H9 (cell line): ENCODE results near the gene SYNE2. TPM values are rescaled to one million over a fixed set of nuclear protein-coding genes. Genes with fewer than 3 reads are reported as not detected.

ENCODE experiments used
- DNase-seq: peaks from one replicate; pipeline ENCODE4 v3.0.0-alpha.2; 2017
- H2AFZ ChIP-seq: one replicate; pipeline ENCODE4 v1.6.1; 2013; ENCODE audit warnings: mild to moderate bottlenecking, low read length, control low read depth, moderate library complexity
- H2AK5ac ChIP-seq: 2 replicates; pipeline ENCODE4 v1.6.1; 2013; ENCODE audit warnings: low read length, control low read depth, mixed read lengths; ENCODE audit not compliant: insufficient read length
- H2BK120ac ChIP-seq: one replicate; pipeline ENCODE4 v1.6.1; 2013; ENCODE audit warnings: low read depth, mild to moderate bottlenecking, low read length, control low read depth, inconsistent platforms; ENCODE audit not compliant: poor library complexity, severe bottlenecking
- H2BK12ac ChIP-seq: 2 replicates; pipeline ENCODE4 v1.6.1; 2013; ENCODE audit warnings: low read length, control low read depth, mixed read lengths, low read depth; ENCODE audit not compliant: insufficient read length
- H2BK15ac ChIP-seq: 2 replicates; pipeline ENCODE4 v1.6.1; 2013; ENCODE audit warnings: low read depth, low read length, control low read depth
- H2BK20ac ChIP-seq: one replicate; pipeline ENCODE4 v1.6.1; 2013; ENCODE audit warnings: low read depth, mild to moderate bottlenecking, low read length, control low read depth, inconsistent platforms; ENCODE audit not compliant: poor library complexity, severe bottlenecking
- H2BK5ac ChIP-seq: 2 replicates; pipeline ENCODE4 v1.6.1; 2013; ENCODE audit warnings: low read length, control low read depth, mixed read lengths; ENCODE audit not compliant: insufficient read length
- H3K14ac ChIP-seq: 2 replicates; pipeline ENCODE4 v1.6.1; 2013; ENCODE audit warnings: low read length, control low read depth; ENCODE audit not compliant: insufficient read depth
- H3K18ac ChIP-seq: 2 replicates; pipeline ENCODE4 v1.6.1; 2013; ENCODE audit warnings: low read depth, mild to moderate bottlenecking, mixed read lengths, low read length, control low read depth; ENCODE audit not compliant: insufficient read length
- H3K23ac ChIP-seq: 2 replicates; pipeline ENCODE4 v1.6.1; 2013; ENCODE audit warnings: low read length, control low read depth, mixed read lengths, low read depth; ENCODE audit not compliant: insufficient read length
- H3K23me2 ChIP-seq: 2 replicates; pipeline ENCODE4 v1.6.1; 2013; ENCODE audit warnings: low read depth, mild to moderate bottlenecking, mixed read lengths, low read length, control low read depth; ENCODE audit not compliant: insufficient read length, poor library complexity, severe bottlenecking
- H3K27ac ChIP-seq: 2 replicates; pipeline ENCODE4 v1.5.1; 2013; ENCODE audit warnings: low read length, control low read depth, mixed read lengths, low read depth; ENCODE audit not compliant: insufficient read length
- H3K27me3 ChIP-seq: 2 replicates; pipeline ENCODE4 v1.6.1; 2013; ENCODE audit warnings: low read length, control low read depth, inconsistent platforms; ENCODE audit not compliant: insufficient read depth
- H3K4ac ChIP-seq: 2 replicates; pipeline ENCODE4 v1.6.1; 2013; ENCODE audit warnings: low read depth, mild to moderate bottlenecking, control low read depth, inconsistent platforms, low read length, moderate library complexity
- H3K4me1 ChIP-seq: 2 replicates; pipeline ENCODE4 v1.6.1; 2013; ENCODE audit warnings: low read length, control low read depth, inconsistent platforms; ENCODE audit not compliant: insufficient read depth
- H3K4me2 ChIP-seq: 2 replicates; pipeline ENCODE4 v1.6.1; 2013; ENCODE audit warnings: low read length, control low read depth, mixed read lengths; ENCODE audit not compliant: insufficient read length, insufficient read depth
- H3K56ac ChIP-seq: 2 replicates; pipeline ENCODE4 v1.6.1; 2013; ENCODE audit warnings: low read depth, mild to moderate bottlenecking, mixed read lengths, low read length, control low read depth; ENCODE audit not compliant: insufficient read length
- H3K79me1 ChIP-seq: 2 replicates; pipeline ENCODE4 v1.6.1; 2013; ENCODE audit warnings: low read depth, mild to moderate bottlenecking, moderate library complexity, low read length, control low read depth, inconsistent platforms; ENCODE audit not compliant: insufficient read depth, poor library complexity, severe bottlenecking
- H3K79me2 ChIP-seq: 2 replicates; pipeline ENCODE4 v1.6.1; 2013; ENCODE audit warnings: low read length, control low read depth, inconsistent platforms; ENCODE audit not compliant: insufficient read depth
- H3K9ac ChIP-seq: 2 replicates; pipeline ENCODE4 v1.6.1; 2013; ENCODE audit warnings: low read length, control low read depth, mixed read lengths; ENCODE audit not compliant: insufficient read length; ENCODE audit errors: extremely low read depth
- H3K9me3 ChIP-seq: one replicate; pipeline ENCODE4 v1.6.1; 2013; ENCODE audit warnings: low read depth, low read length, inconsistent platforms; ENCODE audit not compliant: control insufficient read depth
- H3T11ph ChIP-seq: one replicate; pipeline ENCODE4 v1.6.1; 2013; ENCODE audit warnings: mild to moderate bottlenecking, low read length, control low read depth, inconsistent platforms
- H4K20me1 ChIP-seq: one replicate; pipeline ENCODE4 v1.6.1; 2013; ENCODE audit not compliant: control insufficient read depth, insufficient read length, insufficient read depth
- H4K5ac ChIP-seq: 2 replicates; pipeline ENCODE4 v1.6.1; 2013; ENCODE audit warnings: low read depth, mild to moderate bottlenecking, mixed read lengths, low read length, control low read depth; ENCODE audit not compliant: insufficient read length
- H4K8ac ChIP-seq: replicated peaks from 2 replicates; pipeline ENCODE4 v1.6.1; 2013; ENCODE audit warnings: low read length, control low read depth, mixed read lengths, low read depth; ENCODE audit not compliant: insufficient read length
- H4K91ac ChIP-seq: 2 replicates; pipeline ENCODE4 v1.6.1; 2013; ENCODE audit warnings: low read depth, mild to moderate bottlenecking, moderate library complexity, mixed read lengths, low read length, control low read depth; ENCODE audit not compliant: insufficient read length
- H3K27ac Mint-ChIP-seq, 3 experiments: 2 replicates in 2 of 3; 3 replicates in 1 of 3; pipeline ENCODE4 v1.8.0; 2020 to 2021; ENCODE audit warnings: mixed read lengths in 3 of 3, mild to moderate bottlenecking in 1 of 3, moderate library complexity in 1 of 3
- H3K27me3 Mint-ChIP-seq: 2 replicates; pipeline ENCODE4 v1.8.0; 2021; ENCODE audit warnings: low read depth, mild to moderate bottlenecking, moderate library complexity, mixed read lengths
- H3K36me3 Mint-ChIP-seq, 3 experiments: 2 replicates in 2 of 3; 3 replicates in 1 of 3; pipeline ENCODE4 v1.8.0; 2020 to 2021; ENCODE audit warnings: low read depth in 3 of 3, mixed read lengths in 3 of 3; ENCODE audit not compliant: insufficient read depth in 1 of 3
- H3K4me1 Mint-ChIP-seq, 2 experiments: 2 replicates each; pipeline ENCODE4 v1.8.0; 2020; ENCODE audit warnings: mixed read lengths in 2 of 2
- H3K4me3 Mint-ChIP-seq, 2 experiments: 2 replicates in 1 of 2; 3 replicates in 1 of 2; pipeline ENCODE4 v1.8.0; 2020 to 2021; ENCODE audit warnings: mild to moderate bottlenecking in 2 of 2, mixed read lengths in 2 of 2, moderate library complexity in 1 of 2
- H3K9me3 Mint-ChIP-seq, 2 experiments: 2 replicates in 1 of 2; 3 replicates in 1 of 2; pipeline ENCODE4 v1.8.0; 2020; ENCODE audit warnings: mild to moderate bottlenecking in 2 of 2, mixed read lengths in 2 of 2, moderate library complexity in 1 of 2
- CTCF ChIP-seq: fragments of 200-600 bp; sonication (generic); conservative IDR thresholded peaks from 3 replicates; pipeline ENCODE4 v1.8.0; 2021; ENCODE audit warnings: antibody characterized with exemption, mild to moderate bottlenecking
- WGBS: extraction: QIAGEN DNeasy Blood & Tissue Kit; methylation state at CpG from one replicate; pipeline ENCODE4 v1.1.7; 2013; ENCODE audit warnings: missing lambda C conversion rate, low lambda C conversion rate, mixed read lengths; ENCODE audit not compliant: insufficient read length; ENCODE audit errors: extremely low coverage; 5-methylcytosine and 5-hydroxymethylcytosine counted together
- total RNA-seq: library from RNA; stranded (reverse); gene quantifications from 2 replicates; pipeline ENCODE4 v1.2.1, GENCODE V29; 2021

Gene SYNE2
- total RNA-seq, 1 experiment from 2014 or later: 43.3 TPM

- Histone ChIP-seq H2BK15ac (no peak overlapping the region), H3K9me3 (no peaks in the 10 kb centered on the region), H3K4me1 (peaks cover 4% of the 10 kb centered on the region; the same call in 1 of the 2 replicates), H2BK5ac (no peak overlapping the region), H3K79me1 (no peaks in the 10 kb centered on the region), H3K23me2 (no peaks in the 10 kb centered on the region), H3K27ac (no peak overlapping the region), H3K4ac (no peak overlapping the region), H2BK20ac (no peak overlapping the region), H3K27me3 (no peaks in the 10 kb centered on the region), H3K79me2 (no peaks in the 10 kb centered on the region), H2AFZ (no peak overlapping the region), H4K5ac (no peak overlapping the region), H3K18ac (no peak overlapping the region), H3T11ph (no peak overlapping the region), H3K56ac (no peak overlapping the region), H2BK120ac (no peak overlapping the region), H4K20me1 (no peaks in the 10 kb centered on the region), H2BK12ac (no peak overlapping the region), H3K14ac (no peak overlapping the region), H3K23ac (no peak overlapping the region), H3K9ac (no peak overlapping the region), H4K91ac (no peak overlapping the region), H4K8ac (no peak overlapping the region), H3K4me2 (no peak overlapping the region), H2AK5ac (no peak overlapping the region)
- Mint-ChIP-seq H3K4me3 (no peak overlapping the region), H3K9me3 (no peaks in the 10 kb centered on the region), H3K4me1 (peaks cover 11 to 13% of the 10 kb centered on the region in 2 experiments), H3K27ac (peak overlapping the region in 2 of 3 experiments; percentile 44 to 51; a peak in 1 of 7 replicates), H3K27me3 (no peaks in the 10 kb centered on the region), H3K36me3 (peaks cover 8 to 11% (median 11%) of the 10 kb centered on the region in 3 experiments; a peak in 6 of 7 replicates)
- no peak for DNase-seq
- no peak for TF ChIP-seq CTCF
- no CpG with 5 or more reads among the region's 3 CpGs for WGBS
Measured at GRCh38 chr14:64095620-64096019, 242.8 kb downstream of the SYNE2 start.
